Mesothelial cell of epicardium (in vitro differentiated cells): ENCODE measurements around the gene PREX1. TPM values are rescaled to one million over a fixed set of nuclear protein-coding genes. Genes with fewer than 3 reads are reported as not detected.

Experiments used
- DNase-seq, 2 experiments: peaks; one replicate each; pipeline ENCODE4 v3.0.0; 2021; ENCODE audit warnings: low spot score in 2 of 2; ENCODE audit not compliant: unreplicated experiment in 2 of 2
- H3K27ac Mint-ChIP-seq: 2 replicates; pipeline ENCODE4 v1.8.0; 2021; ENCODE audit warnings: mixed read lengths
- H3K27me3 Mint-ChIP-seq: 2 replicates; pipeline ENCODE4 v1.8.0; 2021; ENCODE audit warnings: low read depth, mixed read lengths
- H3K36me3 Mint-ChIP-seq: 2 replicates; pipeline ENCODE4 v1.8.0; 2021; ENCODE audit warnings: mixed read lengths
- H3K4me1 Mint-ChIP-seq: 2 replicates; pipeline ENCODE4 v1.8.0; 2021; ENCODE audit warnings: mixed read lengths
- H3K4me3 Mint-ChIP-seq: 2 replicates; pipeline ENCODE4 v1.8.0; 2021; ENCODE audit warnings: mild to moderate bottlenecking, moderate library complexity, mixed read lengths
- H3K9me3 Mint-ChIP-seq: 2 replicates; pipeline ENCODE4 v1.8.0; 2021; ENCODE audit warnings: mixed read lengths
- total RNA-seq: library from RNA; stranded (reverse); gene quantifications from 3 replicates; pipeline ENCODE4 v1.2.1, GENCODE V29; 2021
- TF ChIP-seq, protein P1 (sequence below): fragments of 200-600 bp; sonication (generic); IDR thresholded peaks from one replicate; pipeline ENCODE4 v1.5.0; 2021; ENCODE audit warnings: antibody characterized with exemption; ENCODE audit not compliant: unreplicated experiment

Gene PREX1
- total RNA-seq, 1 donor from 2014 or later: 8.3 TPM

DNA sequence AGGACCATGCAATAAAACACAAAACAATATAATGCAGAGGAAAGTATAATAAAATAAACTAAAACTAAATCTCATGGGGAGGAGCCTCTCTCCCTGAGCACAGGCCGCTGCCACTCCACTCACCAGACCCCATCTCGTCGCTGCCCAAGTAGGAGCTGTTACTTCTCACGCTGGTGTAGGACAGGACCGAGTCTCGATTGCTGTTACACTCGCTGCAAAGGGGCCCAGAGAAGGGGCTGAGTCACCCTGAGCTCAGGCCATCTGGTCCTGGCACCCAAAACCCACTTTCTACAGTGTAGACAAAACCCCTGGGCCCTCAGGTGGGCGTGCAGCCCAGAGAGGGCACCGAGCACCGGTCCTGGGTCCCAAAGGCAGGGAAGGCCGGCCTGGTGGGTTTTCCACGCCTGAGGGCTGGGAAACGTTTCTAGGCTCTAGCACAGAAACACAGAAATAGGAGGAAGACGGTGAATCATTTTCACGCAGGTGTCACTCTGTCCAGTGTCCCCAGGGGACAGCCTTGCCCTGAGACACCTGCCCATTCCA is 183.4 kb downstream of the PREX1 start:
- H3K9me3 Mint-ChIP-seq: no peaks in the 10 kb centered on the region
- no peak for DNase-seq
- peaks cover 5% of the 10 kb centered on the region for H3K4me1 Mint-ChIP-seq
- TF ChIP-seq, protein P1, sequence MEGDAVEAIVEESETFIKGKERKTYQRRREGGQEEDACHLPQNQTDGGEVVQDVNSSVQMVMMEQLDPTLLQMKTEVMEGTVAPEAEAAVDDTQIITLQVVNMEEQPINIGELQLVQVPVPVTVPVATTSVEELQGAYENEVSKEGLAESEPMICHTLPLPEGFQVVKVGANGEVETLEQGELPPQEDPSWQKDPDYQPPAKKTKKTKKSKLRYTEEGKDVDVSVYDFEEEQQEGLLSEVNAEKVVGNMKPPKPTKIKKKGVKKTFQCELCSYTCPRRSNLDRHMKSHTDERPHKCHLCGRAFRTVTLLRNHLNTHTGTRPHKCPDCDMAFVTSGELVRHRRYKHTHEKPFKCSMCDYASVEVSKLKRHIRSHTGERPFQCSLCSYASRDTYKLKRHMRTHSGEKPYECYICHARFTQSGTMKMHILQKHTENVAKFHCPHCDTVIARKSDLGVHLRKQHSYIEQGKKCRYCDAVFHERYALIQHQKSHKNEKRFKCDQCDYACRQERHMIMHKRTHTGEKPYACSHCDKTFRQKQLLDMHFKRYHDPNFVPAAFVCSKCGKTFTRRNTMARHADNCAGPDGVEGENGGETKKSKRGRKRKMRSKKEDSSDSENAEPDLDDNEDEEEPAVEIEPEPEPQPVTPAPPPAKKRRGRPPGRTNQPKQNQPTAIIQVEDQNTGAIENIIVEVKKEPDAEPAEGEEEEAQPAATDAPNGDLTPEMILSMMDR: no peak
- no peak overlapping the region for H3K27ac Mint-ChIP-seq
- peaks cover 2% of the 10 kb centered on the region for H3K36me3 Mint-ChIP-seq
- no peaks in the 10 kb centered on the region for H3K27me3 Mint-ChIP-seq
- no peak overlapping the region for H3K4me3 Mint-ChIP-seq

GRCh38 chr20:48642105-48642880 is 185.5 kb downstream of the PREX1 start:
- Mint-ChIP-seq H3K36me3 (peaks cover 2% of the 10 kb centered on the region), H3K27me3 (no peaks in the 10 kb centered on the region), H3K9me3 (no peaks in the 10 kb centered on the region), H3K4me1 (no peaks in the 10 kb centered on the region), H3K4me3 (no peak overlapping the region), H3K27ac (no peak overlapping the region)
- no peak for DNase-seq
- TF ChIP-seq, protein P1: no peak

- TF ChIP-seq, protein P1: no peak
- no peaks in the 10 kb centered on the region for H3K9me3 Mint-ChIP-seq
- H3K4me1 Mint-ChIP-seq: no peaks in the 10 kb centered on the region
- no peaks in the 10 kb centered on the region for H3K27me3 Mint-ChIP-seq
- peaks cover 2% of the 10 kb centered on the region for H3K36me3 Mint-ChIP-seq
- no peak for DNase-seq
- no peak overlapping the region for H3K4me3 Mint-ChIP-seq
- no peak overlapping the region for H3K27ac Mint-ChIP-seq
These were observed 186.9 kb downstream of the PREX1 start for GRCh38 chr20:48640871-48641270.

- DNase-seq: no peak
- Mint-ChIP-seq H3K4me3 (no peak overlapping the region), H3K36me3 (no peaks in the 10 kb centered on the region), H3K27me3 (no peaks in the 10 kb centered on the region), H3K27ac (no peak overlapping the region), H3K9me3 (no peaks in the 10 kb centered on the region), H3K4me1 (no peaks in the 10 kb centered on the region)
- TF ChIP-seq, protein P1: no peak
These were observed 187.9 kb downstream of the PREX1 start for GRCh38 chr20:48639899-48640298.

GRCh38 chr20:48638546-48638945 is 189.3 kb downstream of the PREX1 start:
- Mint-ChIP-seq H3K4me3 (no peak overlapping the region), H3K9me3 (no peaks in the 10 kb centered on the region), H3K27ac (no peak overlapping the region), H3K27me3 (no peaks in the 10 kb centered on the region), H3K4me1 (no peaks in the 10 kb centered on the region), H3K36me3 (no peaks in the 10 kb centered on the region)
- TF ChIP-seq, protein P1: no peak
- DNase-seq: no peak
